ENCODE data around the gene ZNF44. TPM values are rescaled to one million over a fixed set of nuclear protein-coding genes. Genes with fewer than 3 reads are reported as not detected.
A peak's percentile ranks its signal among the peaks of the same experiment; 100 is the strongest.

Gene ZNF44
- total and polyA plus RNA-seq, 2 of the 13 experiments (the other 11 are each of a cell fraction or from before 2014, with no cell fraction given), result 6.9 to 15.7 TPM

- TF ChIP-seq ZBTB40 (IDR thresholded peaks at IDR 0.05), result no peak
- TF ChIP-seq ZBTB40 (CRISPR knock-in tag; IDR thresholded peaks at IDR 0.05), result no peak
- TF ChIP-seq ARHGAP35 (CRISPR knock-in tag; IDR thresholded peaks at IDR 0.05; ENCODE audit: borderline replicate concordance), result 0 out of 2 replicates have a peak, but pooled peaks have one; percentile 1
- peak; percentile 30; the same call in 1 of the 2 replicates for TF ChIP-seq FOSL2 (CRISPR knock-in tag; IDR thresholded peaks at IDR 0.05)
- TF ChIP-seq CEBPZ (IDR thresholded peaks at IDR 0.05; ENCODE audit: low read length), result no peak
- peak; percentile 66; the same call in 1 of the 2 replicates for TF ChIP-seq PATZ1 (CRISPR knock-in tag; IDR thresholded peaks at IDR 0.05)
- TF ChIP-seq RFXAP (CRISPR knock-in tag; IDR thresholded peaks at IDR 0.05; ENCODE audit: borderline replicate concordance), result no peak
- no peak for TF ChIP-seq EED (CRISPR knock-in tag; IDR thresholded peaks at IDR 0.05)
Observed at GRCh38 chr19:12293777-12294248, 870 bp downstream of the ZNF44 start (continued).

Measured in HepG2 (cell line).